ENCODE measurements around the gene STAT3.
"Not testable (repeated sequence)": the region's sequence is repeated elsewhere in the genome, so short reads cannot be mapped to it uniquely, and the experiment has no call there.

The STAT3 gene

GRCh38 chr17:42307362-42307927 lies 80.8 kb downstream of the STAT3 start:
- DNase-seq = no peak
- no peaks in the 10 kb centered on the region for H3K27me3 ChIP-seq
- H3K4me3 ChIP-seq (ENCODE audit: low read depth, low read length) = no peak overlapping the region
- H3K4me1 ChIP-seq = peaks cover 15% of the 10 kb centered on the region
- no peak for TF ChIP-seq CTCF (IDR thresholded peaks at IDR 0.05; ENCODE audit: low read depth, low read length)
- H3K9me3 ChIP-seq = no peaks in the 10 kb centered on the region
- H3K36me3 ChIP-seq = no peaks in the 10 kb centered on the region

GRCh38 chr17:42306385-42306667 lies 81.9 kb downstream of the STAT3 start:
- Histone ChIP-seq H3K4me1 (peaks cover 14% of the 10 kb centered on the region), H3K27me3 (no peaks in the 10 kb centered on the region), H3K4me3 (ENCODE audit: low read depth, low read length) (no peak overlapping the region), H3K36me3 (no peaks in the 10 kb centered on the region), H3K9me3 (no peaks in the 10 kb centered on the region)
- DNase-seq = no peak
- TF ChIP-seq CTCF (IDR thresholded peaks at IDR 0.05; ENCODE audit: low read depth, low read length) = no peak

- no peaks in the 10 kb centered on the region for H3K27me3 ChIP-seq
- peaks cover 9% of the 10 kb centered on the region for H3K4me1 ChIP-seq
- H3K36me3 ChIP-seq = no peaks in the 10 kb centered on the region
- no peak for TF ChIP-seq CTCF (IDR thresholded peaks at IDR 0.05; ENCODE audit: low read depth, low read length)
- no peak for DNase-seq
- H3K4me3 ChIP-seq (ENCODE audit: low read depth, low read length) = no peak overlapping the region
- no peaks in the 10 kb centered on the region for H3K9me3 ChIP-seq
These were observed 82.5 kb downstream of the STAT3 start for GRCh38 chr17:42305543-42306384.

- not testable (repeated sequence) for H3K4me3 ChIP-seq (ENCODE audit: low read depth, low read length); DNase-seq; H3K36me3 ChIP-seq; H3K9me3 ChIP-seq; H3K4me1 ChIP-seq; H3K27me3 ChIP-seq
These were observed 83.3 kb downstream of the STAT3 start for GRCh38 chr17:42305031-42305330.

- H3K9me3 ChIP-seq = no peaks in the 10 kb centered on the region
- no peak for TF ChIP-seq CTCF (IDR thresholded peaks at IDR 0.05; ENCODE audit: low read depth, low read length)
- DNase-seq = no peak
- no peaks in the 10 kb centered on the region for H3K27me3 ChIP-seq
- no peaks in the 10 kb centered on the region for H3K36me3 ChIP-seq
- H3K4me1 ChIP-seq = no peaks in the 10 kb centered on the region
- no peak overlapping the region for H3K4me3 ChIP-seq (ENCODE audit: low read depth, low read length)
These were observed 83.8 kb downstream of the STAT3 start for GRCh38 chr17:42304187-42305030.

GRCh38 chr17:42303694-42304093 lies 84.5 kb downstream of the STAT3 start:
- H3K27me3 ChIP-seq = no peaks in the 10 kb centered on the region
- no peak for DNase-seq
- no peak for TF ChIP-seq CTCF (IDR thresholded peaks at IDR 0.05; ENCODE audit: low read depth, low read length)
- H3K9me3 ChIP-seq = no peaks in the 10 kb centered on the region
- H3K36me3 ChIP-seq = no peaks in the 10 kb centered on the region
- H3K4me1 ChIP-seq = no peaks in the 10 kb centered on the region
- no peak overlapping the region for H3K4me3 ChIP-seq (ENCODE audit: low read depth, low read length)

Measured in BE2C (cell line).